GM12878 (cell line): ENCODE data around the gene ZNF827. TPM values are rescaled to one million over a fixed set of nuclear protein-coding genes. Genes with fewer than 3 reads are reported as not detected.

ENCODE experiments used
- ATAC-seq: fragments of 200-7000 bp; cut with Tn5 transposase; 3 replicates; pipeline ENCODE4 v1.9.1; 2020; ENCODE audit warnings: mild to moderate bottlenecking, moderate library complexity
- BruUV-seq: library from RNA; stranded (reverse); fragments of 400-500 nt; replicated peaks from 2 replicates; lab custom pipeline; 2021; lab: Mats Ljungman, UMichigan
- CTCF ChIA-PET: fragments of 300-600 bp; sonication (Branson Sonifier 250); formaldehyde crosslinking; extraction: SDS; loops from one replicate; lab custom pipeline; 2021; ENCODE audit warnings: inconsistent platforms; lab: Yijun Ruan, JAX
- POLR2A ChIA-PET: fragments of 350-600 bp; formaldehyde crosslinking; extraction: SDS; loops from one replicate; lab custom pipeline; 2021; ENCODE audit warnings: inconsistent platforms; lab: Charles Lee
- RAD21 ChIA-PET: fragments of 300-600 bp; sonication (Branson Sonifier 250); formaldehyde crosslinking; loops from one replicate; lab custom pipeline; 2023; ENCODE audit warnings: antibody characterized with exemption; ENCODE audit not compliant: unreplicated experiment; lab: Charles Lee
- SMC1A ChIA-PET: fragments of 300-600 bp; sonication (Branson Sonifier 250); formaldehyde crosslinking; loops from one replicate; lab custom pipeline; 2023; ENCODE audit not compliant: unreplicated experiment, uncharacterized antibody; lab: Charles Lee
- DNase-seq: peaks from one replicate; pipeline ENCODE4 v3.0.0-alpha.2; 2011; ENCODE audit warnings: low read depth, low spot score
- FAIRE-seq: peaks from 3 replicates; lab custom pipeline; 2011; peaks lifted over from hg19 to GRCh38; lab: Jason Lieb, UNC
- H2AFZ ChIP-seq: 2 replicates; pipeline ENCODE4 v1.6.0; 2011; ENCODE audit warnings: low read depth, low read length, control low read depth; ENCODE audit not compliant: control insufficient read depth
- H3K27ac ChIP-seq: 2 replicates; pipeline ENCODE4 v1.5.1; 2011; ENCODE audit warnings: control low read depth; ENCODE audit not compliant: control insufficient read depth, insufficient read depth
- H3K27me3 ChIP-seq, 2 experiments: replicated peaks in 1 of 2; 2 replicates each; pipeline versions ENCODE4 v1.6.0 to v1.6.1; 2011; ENCODE audit warnings: low read length in 1 of 2; ENCODE audit not compliant: control insufficient read depth in 2 of 2, insufficient read depth in 2 of 2
- H3K36me3 ChIP-seq, 2 experiments: 2 replicates each; pipeline ENCODE4 v1.5.1; 2011; ENCODE audit warnings: low read length in 1 of 2; ENCODE audit not compliant: control insufficient read depth in 2 of 2, insufficient read depth in 2 of 2
- H3K4me1 ChIP-seq: 2 replicates; pipeline ENCODE4 v1.6.1; 2011; ENCODE audit warnings: mild to moderate bottlenecking, low read length, moderate library complexity, mixed read lengths; ENCODE audit not compliant: control insufficient read depth, insufficient read depth
- H3K4me2 ChIP-seq: 2 replicates; pipeline ENCODE4 v1.6.0; 2011; ENCODE audit warnings: control low read depth; ENCODE audit not compliant: control insufficient read depth, insufficient read depth
- H3K4me3 ChIP-seq: fragments of 200-600 bp; sonication (generic); 2 replicates; pipeline ENCODE4 v1.5.1; 2016
- H3K79me2 ChIP-seq: 2 replicates; pipeline ENCODE4 v1.6.0; 2011; ENCODE audit warnings: low read length; ENCODE audit not compliant: control insufficient read depth, insufficient read depth
- H3K9ac ChIP-seq: 2 replicates; pipeline ENCODE4 v1.8.0; 2011; ENCODE audit warnings: low read length, control low read depth, mixed read lengths; ENCODE audit not compliant: control insufficient read depth, insufficient read depth
- H3K9me3 ChIP-seq: replicated peaks from 3 replicates; pipeline ENCODE4 v1.5.1; 2011; ENCODE audit warnings: mild to moderate bottlenecking, low read length; ENCODE audit not compliant: control insufficient read depth, insufficient read depth
- H4K20me1 ChIP-seq: 2 replicates; pipeline ENCODE4 v1.6.0; 2011; ENCODE audit not compliant: control insufficient read depth, insufficient read depth
- CHD4 ChIP-seq: fragments of 200-600 bp; sonication (generic); IDR thresholded peaks from 2 replicates; pipeline ENCODE4 v1.6.1; 2016; ENCODE audit warnings: mild to moderate bottlenecking
- CREM ChIP-seq: IDR thresholded peaks from 2 replicates; pipeline ENCODE4 v1.6.1; 2014; ENCODE audit warnings: antibody characterized with exemption, low read depth
- EGR1 ChIP-seq, 2 experiments: IDR thresholded peaks; 1 replicate in 1 of 2; 2 replicates in 1 of 2; pipeline ENCODE4 v1.6.1; 2011 to 2012; ENCODE audit warnings: low read depth in 2 of 2, low read length in 2 of 2, borderline replicate concordance in 1 of 2, mild to moderate bottlenecking in 1 of 2, moderate library complexity in 1 of 2
- IRF4 ChIP-seq: IDR thresholded peaks from 2 replicates; pipeline ENCODE4 v1.6.1; 2011; ENCODE audit warnings: low read depth, low read length
- IRF5 ChIP-seq: fragments of 450-650 bp; IDR thresholded peaks from 2 replicates; pipeline ENCODE4 v1.6.1; 2017; ENCODE audit warnings: borderline replicate concordance
- MYB ChIP-seq: fragments of 150-350 bp; IDR thresholded peaks from 2 replicates; pipeline ENCODE4 v1.6.1; 2014; ENCODE audit warnings: mild to moderate bottlenecking, low read depth, low read length, borderline replicate concordance
- SKIL ChIP-seq: fragments of 450-650 bp; IDR thresholded peaks from 2 replicates; pipeline ENCODE4 v1.6.1; 2017; ENCODE audit warnings: mild to moderate bottlenecking, low read depth, inconsistent platforms; ENCODE audit not compliant: poor library complexity, severe bottlenecking
- SMC3 ChIP-seq: IDR thresholded peaks from 2 replicates; pipeline ENCODE4 v1.6.1; 2011; ENCODE audit warnings: low read length, improper control_type of control experiment, borderline replicate concordance
- TBL1XR1 ChIP-seq: IDR thresholded peaks from 2 replicates; pipeline ENCODE4 v1.6.1; 2012; ENCODE audit warnings: low read depth, low read length, improper control_type of control experiment
- USF2 ChIP-seq: IDR thresholded peaks from 2 replicates; pipeline ENCODE4 v1.6.1; 2011; ENCODE audit warnings: low read depth, low read length, improper control_type of control experiment, borderline replicate concordance
- YBX1 ChIP-seq: fragments of 450-650 bp; IDR thresholded peaks from 2 replicates; pipeline ENCODE4 v1.6.1; 2016; ENCODE audit warnings: antibody characterized with exemption
- ZBTB4 ChIP-seq: fragments of 450-650 bp; formaldehyde crosslinking; IDR thresholded peaks from 2 replicates; pipeline ENCODE4 v1.4.0; 2022; ENCODE audit warnings: mild to moderate bottlenecking, moderate library complexity
- ZNF207 ChIP-seq: fragments of 450-650 bp; IDR thresholded peaks from 2 replicates; pipeline ENCODE4 v1.6.1; 2014; ENCODE audit warnings: antibody characterized with exemption, mild to moderate bottlenecking, borderline replicate concordance
- ZNF622 ChIP-seq: fragments of 450-650 bp; IDR thresholded peaks from 2 replicates; pipeline ENCODE4 v1.6.1; 2017; ENCODE audit warnings: mild to moderate bottlenecking, inconsistent platforms
- WGBS: methylation state at CpG from one replicate; pipeline ENCODE4 v1.1.6; 2016; ENCODE audit warnings: low lambda C conversion rate; ENCODE audit not compliant: insufficient replicate concordance, insufficient coverage; ENCODE audit errors: missing lambda C conversion rate; 5-methylcytosine and 5-hydroxymethylcytosine counted together
- in situ Hi-C: fragments of 300-500 bp; cut with MboI; formaldehyde crosslinking; loops from 9 replicates; pipeline ENCODE4 v1.14.3; 2018; ENCODE audit warnings: mixed read lengths
- intact Hi-C: fragments of 100-400 bp; cut with micrococcal nuclease; formaldehyde crosslinking; loops from one replicate; pipeline ENCODE4 v1.14.2; 2022; ENCODE audit not compliant: unreplicated experiment
- polyA plus RNA-seq, 11 experiments: library from polyadenylated mRNA; depleted of rRNA in 4 of 11; unstranded in 6 of 11; stranded (reverse) in 5 of 11; fragments of >200 nt; fragmentation: Nextera tagmentation in 4 of 11; fragmentation: Illumina TruSeq in 1 of 11; extraction: Ambion mirVana in 4 of 11; extraction: Trizol in 1 of 11; gene quantifications; 1 replicate in 1 of 11; 2 replicates in 10 of 11; pipeline versions ENCODE4 v1.2.1 to v1.2.3, GENCODE V29; 2011 to 2016; ENCODE audit warnings: inconsistent platforms in 2 of 11, missing spikeins in 2 of 11, low read depth in 1 of 11
- total RNA-seq, 4 experiments: library from RNA; depleted of rRNA in 3 of 4; stranded (reverse); fragments of >200 nt in 3 of 4; fragmentation: Illumina TruSeq in 1 of 4; extraction: Trizol in 1 of 4; gene quantifications; 2 replicates each; pipeline versions ENCODE4 v1.2.1 to v1.2.3, GENCODE V29; 2013 to 2021

The ZNF827 gene
- total and polyA plus RNA-seq, 10 of the 15 experiments (the other 5 are each of a cell fraction or from before 2014, with no cell fraction given): 3.8 to 31.5 (median 13.6) TPM

GRCh38 chr4:145763399-145763798, 175.2 kb downstream of the ZNF827 start:
- TSS peak; percentile 13 for BruUV-seq
- Histone ChIP-seq H3K79me2 (no peaks in the 10 kb centered on the region), H3K9ac (no peak overlapping the region), H3K27ac (no peak overlapping the region), H3K36me3 (peaks cover 22 to 42% of the 10 kb centered on the region in 2 experiments), H3K4me3 (no peak overlapping the region), H4K20me1 (no peaks in the 10 kb centered on the region), H3K9me3 (peaks cover 4% of the 10 kb centered on the region; the same call in 2 of the 3 replicates), H3K27me3 (no peaks in the 10 kb centered on the region), H2AFZ (no peak overlapping the region), H3K4me2 (no peak overlapping the region), H3K4me1 (no peaks in the 10 kb centered on the region)
- ATAC-seq (no peak), DNase-seq (no peak), FAIRE-seq (no peak)
- intact Hi-C loops (no loop called here), in situ Hi-C loops (no loop called here)
- SMC1A ChIA-PET: no interaction called here
- POLR2A ChIA-PET: no interaction called here
- CTCF ChIA-PET: no interaction called here
- TF ChIP-seq YBX1: no peak
- TF ChIP-seq MYB: no peak
- TF ChIP-seq SMC3: no peak
- TF ChIP-seq IRF4: no peak
- TF ChIP-seq USF2: no peak
- TF ChIP-seq CREM: no peak
- TF ChIP-seq ZBTB4 (CRISPR knock-in tag): no peak
- no peak for TF ChIP-seq SKIL
- no peak for TF ChIP-seq CHD4
- TF ChIP-seq ZNF207: no peak
- no peak for TF ChIP-seq EGR1 (IDR thresholded peaks at IDR 0.05; ENCODE audit: borderline replicate concordance in 1 of 2, low read depth in 2 of 2, low read length in 2 of 2)
- no peak for TF ChIP-seq TBL1XR1
- TF ChIP-seq ZNF622: no peak
- no peak for TF ChIP-seq IRF5
- RAD21 ChIA-PET: no interaction called here
- WGBS: 100% methylated on average over 4 of the region's 4 CpGs
